ENCODE results near the gene R3HCC1L. TPM values are rescaled to one million over a fixed set of nuclear protein-coding genes. Genes with fewer than 3 reads are reported as not detected.
A peak's percentile ranks its signal among the peaks of the same experiment; 100 is the strongest.

Gene R3HCC1L
- total and polyA plus RNA-seq, 10 of the 15 experiments (the other 5 are each of a cell fraction or from before 2014, with no cell fraction given) = 11.3 to 20.3 (median 15.3) TPM

DNA sequence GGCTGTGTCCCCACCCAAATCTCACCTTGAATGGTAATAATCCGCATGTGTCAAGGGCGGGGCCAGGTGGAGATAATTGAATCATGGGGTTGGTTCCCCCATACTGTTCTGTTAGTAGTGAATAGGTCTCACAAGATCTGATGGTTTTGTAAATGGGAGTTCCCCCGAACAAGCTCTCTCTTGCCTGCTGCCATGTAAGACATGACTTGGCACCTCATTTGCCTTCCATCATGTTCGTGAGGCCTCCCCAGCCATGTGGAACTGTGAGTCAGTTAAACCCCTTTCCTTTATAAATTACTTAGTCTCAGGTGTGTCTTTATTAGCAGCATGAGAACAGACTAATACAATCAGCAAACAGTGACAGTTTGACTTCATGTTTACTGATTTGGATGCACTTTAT is 14.6 kb upstream of the R3HCC1L start:
- no peak for FAIRE-seq
- TF ChIP-seq HDAC2 (IDR thresholded peaks at IDR 0.05) (no peak), SUZ12 (IDR thresholded peaks at IDR 0.05; ENCODE audit: unreplicated experiment) (no peak), MYB (IDR thresholded peaks at IDR 0.05; ENCODE audit: borderline replicate concordance, low read depth, low read length) (no peak), NFYB (IDR thresholded peaks at IDR 0.05; ENCODE audit: insufficient read depth, low read depth, low read length) (no peak), SRF (IDR thresholded peaks at IDR 0.05; ENCODE audit: low read depth in 2 of 2, low read length in 2 of 2) (no peak)
- H3K36me3 ChIP-seq (ENCODE audit: control insufficient read depth in 2 of 2, insufficient read depth in 2 of 2, low read length in 1 of 2) = no peaks in the 10 kb centered on the region
- ChIA-PET POLR2A (interaction anchor here (0.7 kb wide), 1 partner anchor 705 kb away, joined by 3 read pairs; no protein-coding TSS in a partner anchor), CTCF (no interaction called here), RAD21 (ENCODE audit: unreplicated experiment) (no interaction called here), SMC1A (ENCODE audit: uncharacterized antibody, unreplicated experiment) (no interaction called here)
- no peak for ATAC-seq
- no peaks in the 10 kb centered on the region for H4K20me1 ChIP-seq (ENCODE audit: control insufficient read depth, insufficient read depth)
- no TSS peak for BruUV-seq (replicated peaks)
- in situ Hi-C loops (cut with MboI) (no loop called here), intact Hi-C loops (cut with micrococcal nuclease; ENCODE audit: unreplicated experiment) (no loop called here)
- WGBS (ENCODE audit: insufficient coverage, insufficient replicate concordance, low lambda C conversion rate, missing lambda C conversion rate) = 22% methylated on average over 4 of the region's 4 CpGs
- H3K27ac ChIP-seq (ENCODE audit: control insufficient read depth, insufficient read depth) = no peak overlapping the region
- no peaks in the 10 kb centered on the region for H3K4me1 ChIP-seq (ENCODE audit: control insufficient read depth, insufficient read depth, low read length)
- H3K9ac ChIP-seq (ENCODE audit: control insufficient read depth, insufficient read depth, low read length) = no peak overlapping the region
- no peak overlapping the region for H3K4me2 ChIP-seq (ENCODE audit: control insufficient read depth, insufficient read depth)
- no peak overlapping the region for H3K4me3 ChIP-seq
- no peaks in the 10 kb centered on the region; the same call in 2 of the 3 replicates for H3K9me3 ChIP-seq (replicated peaks; ENCODE audit: control insufficient read depth, insufficient read depth, low read length)
- no peak overlapping the region for H2AFZ ChIP-seq (ENCODE audit: control insufficient read depth, low read depth, low read length)
- no peaks in the 10 kb centered on the region for H3K79me2 ChIP-seq (ENCODE audit: control insufficient read depth, insufficient read depth, low read length)
- no peak for DNase-seq (ENCODE audit: low read depth, low spot score)
- no peaks in the 10 kb centered on the region; a peak in 1 of 4 replicates for H3K27me3 ChIP-seq (replicated peaks in 1 of 2; ENCODE audit: control insufficient read depth in 2 of 2, insufficient read depth in 2 of 2, low read length in 1 of 2)

DNA sequence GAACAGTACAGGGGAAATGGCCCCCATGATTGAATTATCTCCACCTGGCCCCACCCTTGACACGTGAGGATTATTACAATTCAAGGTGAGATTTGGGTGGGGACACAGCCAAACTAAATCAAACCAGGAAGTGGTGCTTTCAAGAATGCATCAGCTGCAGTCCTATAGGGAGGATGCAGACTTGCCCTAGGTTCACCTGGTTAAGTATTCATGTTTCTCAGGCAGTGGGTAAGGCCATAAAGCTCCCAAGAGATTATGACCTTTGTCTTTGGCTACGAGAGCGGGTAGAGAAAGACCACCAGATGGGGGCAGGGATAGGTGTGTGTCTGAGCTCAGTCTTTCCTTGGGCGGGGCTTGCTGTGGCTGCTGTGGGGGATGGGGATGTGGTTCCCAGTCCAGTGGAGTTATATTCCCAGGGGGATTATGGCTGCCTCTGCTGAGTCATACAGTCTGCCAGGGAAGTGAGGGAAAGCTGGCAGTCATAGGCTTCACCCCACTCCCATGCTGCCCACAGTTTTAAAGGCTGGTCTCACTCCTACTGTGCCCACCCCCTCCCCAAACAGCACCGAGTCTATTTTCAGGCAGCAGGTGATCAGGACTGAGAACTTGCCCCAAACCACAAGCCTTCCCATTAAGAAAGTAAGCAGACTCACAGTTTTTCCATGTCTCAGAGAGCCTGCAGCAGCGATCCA is 8.4 kb upstream of the R3HCC1L start:
- CTCF ChIA-PET = interaction anchor here (0.8 to 1.5 kb wide), 3 partner anchors 44 to 424 kb away, joined by 3 to 4 read pairs (median 4); no protein-coding TSS in a partner anchor
- no TSS peak for BruUV-seq (replicated peaks)
- no peak for FAIRE-seq

More for the DNA sequence above, 8.4 kb upstream of the R3HCC1L start:
- DNase-seq (ENCODE audit: low read depth, low spot score) = no peak
- no peaks in the 10 kb centered on the region for H4K20me1 ChIP-seq (ENCODE audit: control insufficient read depth, insufficient read depth)
- intact Hi-C loops (cut with micrococcal nuclease; ENCODE audit: unreplicated experiment) = no loop called here
- ATAC-seq = no peak
- H3K4me2 ChIP-seq (ENCODE audit: control insufficient read depth, insufficient read depth) = no peak overlapping the region
- SMC1A ChIA-PET (ENCODE audit: uncharacterized antibody, unreplicated experiment) = interaction anchor here (0.7 to 0.9 kb wide), 2 partner anchors 10 to 42 kb away, joined by 3 read pairs; no protein-coding TSS in a partner anchor
- no peaks in the 10 kb centered on the region for H3K27me3 ChIP-seq (replicated peaks in 1 of 2; ENCODE audit: control insufficient read depth in 2 of 2, insufficient read depth in 2 of 2, low read length in 1 of 2)
- 35% methylated on average over 6 of the region's 6 CpGs for WGBS (ENCODE audit: insufficient coverage, insufficient replicate concordance, low lambda C conversion rate, missing lambda C conversion rate)
- no peaks in the 10 kb centered on the region for H3K4me1 ChIP-seq (ENCODE audit: control insufficient read depth, insufficient read depth, low read length)
- POLR2A ChIA-PET = no interaction called here
- no peaks in the 10 kb centered on the region for H3K79me2 ChIP-seq (ENCODE audit: control insufficient read depth, insufficient read depth, low read length)
- TF ChIP-seq BMI1 (IDR thresholded peaks at IDR 0.05; ENCODE audit: borderline replicate concordance) (no peak), MEF2B (IDR thresholded peaks at IDR 0.05; ENCODE audit: partially characterized antibody, poor library complexity, severe bottlenecking) (peak; percentile 19)
- H3K36me3 ChIP-seq (ENCODE audit: control insufficient read depth in 2 of 2, insufficient read depth in 2 of 2, low read length in 1 of 2) = no peaks in the 10 kb centered on the region
- H3K9me3 ChIP-seq (replicated peaks; ENCODE audit: control insufficient read depth, insufficient read depth, low read length) = no peaks in the 10 kb centered on the region; the same call in 1 of the 3 replicates
- RAD21 ChIA-PET (ENCODE audit: unreplicated experiment) = interaction anchor here (1.3 kb wide), 1 partner anchor 44 kb away, joined by 4 read pairs; no protein-coding TSS in a partner anchor
- H3K9ac ChIP-seq (ENCODE audit: control insufficient read depth, insufficient read depth, low read length) = no peak overlapping the region
- no peak overlapping the region for H3K4me3 ChIP-seq
- in situ Hi-C loops (cut with MboI) = no loop called here
- H3K27ac ChIP-seq (ENCODE audit: control insufficient read depth, insufficient read depth) = no peak overlapping the region
- no peak overlapping the region for H2AFZ ChIP-seq (ENCODE audit: control insufficient read depth, low read depth, low read length)
